ENCODE measurements around the gene CYTH4. TPM values are rescaled to one million over a fixed set of nuclear protein-coding genes. Genes with fewer than 3 reads are reported as not detected.

Gene CYTH4
- total RNA-seq, 1 experiment from 2014 or later, result not detected

DNA sequence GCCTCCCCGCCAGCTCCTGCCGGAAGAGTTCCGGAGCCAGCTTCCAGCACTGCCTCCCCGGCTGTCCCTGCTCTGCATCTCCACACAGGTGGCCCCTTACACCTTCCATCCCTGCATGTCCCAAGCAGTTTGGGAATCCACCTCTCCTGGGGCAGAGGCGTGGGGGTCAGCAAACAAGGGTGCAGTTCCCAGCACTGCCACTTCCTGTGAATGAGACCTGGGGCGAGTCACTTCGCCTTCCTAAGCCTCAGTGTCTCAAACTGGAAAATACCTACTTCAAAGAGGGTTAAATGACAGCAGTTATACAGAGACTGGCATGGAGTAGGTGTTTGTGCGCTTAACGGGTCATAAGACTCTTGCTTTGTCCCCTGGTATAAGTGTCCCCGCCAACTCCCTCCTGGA, 5.2 kb downstream of the CYTH4 start:
- TF ChIP-seq, protein P1, sequence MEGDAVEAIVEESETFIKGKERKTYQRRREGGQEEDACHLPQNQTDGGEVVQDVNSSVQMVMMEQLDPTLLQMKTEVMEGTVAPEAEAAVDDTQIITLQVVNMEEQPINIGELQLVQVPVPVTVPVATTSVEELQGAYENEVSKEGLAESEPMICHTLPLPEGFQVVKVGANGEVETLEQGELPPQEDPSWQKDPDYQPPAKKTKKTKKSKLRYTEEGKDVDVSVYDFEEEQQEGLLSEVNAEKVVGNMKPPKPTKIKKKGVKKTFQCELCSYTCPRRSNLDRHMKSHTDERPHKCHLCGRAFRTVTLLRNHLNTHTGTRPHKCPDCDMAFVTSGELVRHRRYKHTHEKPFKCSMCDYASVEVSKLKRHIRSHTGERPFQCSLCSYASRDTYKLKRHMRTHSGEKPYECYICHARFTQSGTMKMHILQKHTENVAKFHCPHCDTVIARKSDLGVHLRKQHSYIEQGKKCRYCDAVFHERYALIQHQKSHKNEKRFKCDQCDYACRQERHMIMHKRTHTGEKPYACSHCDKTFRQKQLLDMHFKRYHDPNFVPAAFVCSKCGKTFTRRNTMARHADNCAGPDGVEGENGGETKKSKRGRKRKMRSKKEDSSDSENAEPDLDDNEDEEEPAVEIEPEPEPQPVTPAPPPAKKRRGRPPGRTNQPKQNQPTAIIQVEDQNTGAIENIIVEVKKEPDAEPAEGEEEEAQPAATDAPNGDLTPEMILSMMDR (IDR thresholded peaks at IDR 0.05; ENCODE audit: unreplicated experiment), result no peak
- DNase-seq (ENCODE audit: unreplicated experiment), result no peak
- Mint-ChIP-seq H3K9me3 (ENCODE audit: unreplicated experiment) (no peaks in the 10 kb centered on the region), H3K27me3 (ENCODE audit: insufficient read depth, unreplicated experiment) (peaks cover 24% of the 10 kb centered on the region), H3K4me1 (ENCODE audit: insufficient read depth, unreplicated experiment) (peaks cover 4% of the 10 kb centered on the region), H3K27ac (ENCODE audit: low read depth, unreplicated experiment) (no peak overlapping the region), H3K4me3 (ENCODE audit: unreplicated experiment) (no peak overlapping the region), H3K36me3 (ENCODE audit: insufficient read depth, unreplicated experiment) (peaks cover 2% of the 10 kb centered on the region)
- POLR2A ChIA-PET, result no interaction called here
- intact Hi-C loops (cut with micrococcal nuclease), result no loop called here
- CTCF ChIA-PET, result interaction anchor here (0.9 to 2.0 kb wide), 3 partner anchors 27 to 170 kb away, joined by 4 to 8 read pairs (median 4); no protein-coding TSS in a partner anchor
- no TSS peak for BruUV-seq (replicated peaks)

GRCh38 chr22:37288521-37288920, 6.2 kb downstream of the CYTH4 start:
- BruUV-seq (replicated peaks), result no TSS peak
- H3K4me1 Mint-ChIP-seq (ENCODE audit: insufficient read depth, unreplicated experiment), result no peaks in the 10 kb centered on the region
- no peak overlapping the region for H3K27ac Mint-ChIP-seq (ENCODE audit: low read depth, unreplicated experiment)
- no peak overlapping the region for H3K4me3 Mint-ChIP-seq (ENCODE audit: unreplicated experiment)
- intact Hi-C loops (cut with micrococcal nuclease), result no loop called here
- no peaks in the 10 kb centered on the region for H3K36me3 Mint-ChIP-seq (ENCODE audit: insufficient read depth, unreplicated experiment)
- peaks cover 18% of the 10 kb centered on the region for H3K27me3 Mint-ChIP-seq (ENCODE audit: insufficient read depth, unreplicated experiment)
- DNase-seq (ENCODE audit: unreplicated experiment), result no peak
- POLR2A ChIA-PET, result no interaction called here
- no peaks in the 10 kb centered on the region for H3K9me3 Mint-ChIP-seq (ENCODE audit: unreplicated experiment)
- CTCF ChIA-PET, result no interaction called here
- TF ChIP-seq, protein P1 (IDR thresholded peaks at IDR 0.05; ENCODE audit: unreplicated experiment), result no peak

GRCh38 chr22:37289156-37289735, 6.9 kb downstream of the CYTH4 start:
- ChIA-PET POLR2A (no interaction called here), CTCF (interaction anchor here (0.9 kb wide), 1 partner anchor 11 kb away, joined by 3 read pairs; no protein-coding TSS in a partner anchor)
- Mint-ChIP-seq H3K36me3 (ENCODE audit: insufficient read depth, unreplicated experiment) (no peaks in the 10 kb centered on the region), H3K9me3 (ENCODE audit: unreplicated experiment) (no peaks in the 10 kb centered on the region), H3K27ac (ENCODE audit: low read depth, unreplicated experiment) (no peak overlapping the region), H3K4me3 (ENCODE audit: unreplicated experiment) (no peak overlapping the region), H3K27me3 (ENCODE audit: insufficient read depth, unreplicated experiment) (peaks cover 18% of the 10 kb centered on the region), H3K4me1 (ENCODE audit: insufficient read depth, unreplicated experiment) (no peaks in the 10 kb centered on the region)
- intact Hi-C loops (cut with micrococcal nuclease), result no loop called here
- BruUV-seq (replicated peaks), result no TSS peak
- TF ChIP-seq, protein P1 (IDR thresholded peaks at IDR 0.05; ENCODE audit: unreplicated experiment), result no peak
- no peak for DNase-seq (ENCODE audit: unreplicated experiment)

GRCh38 chr22:37290737-37291136, 8.4 kb downstream of the CYTH4 start:
- DNase-seq (ENCODE audit: unreplicated experiment), result no peak
- peaks cover 5% of the 10 kb centered on the region for H3K4me1 Mint-ChIP-seq (ENCODE audit: insufficient read depth, unreplicated experiment)
- no peak overlapping the region for H3K27ac Mint-ChIP-seq (ENCODE audit: low read depth, unreplicated experiment)
- intact Hi-C loops (cut with micrococcal nuclease), result no loop called here
- CTCF ChIA-PET, result interaction anchor here (0.6 to 1.5 kb wide), 2 partner anchors 167 to 277 kb away, joined by 3 to 5 read pairs; no protein-coding TSS in a partner anchor
- TF ChIP-seq, protein P1 (IDR thresholded peaks at IDR 0.05; ENCODE audit: unreplicated experiment), result no peak
- H3K9me3 Mint-ChIP-seq (ENCODE audit: unreplicated experiment), result no peaks in the 10 kb centered on the region
- peaks cover 18% of the 10 kb centered on the region for H3K27me3 Mint-ChIP-seq (ENCODE audit: insufficient read depth, unreplicated experiment)
- POLR2A ChIA-PET, result interaction anchor here (1.6 kb wide), 1 partner anchor 14 kb away, joined by 5 read pairs; no protein-coding TSS in a partner anchor
- no TSS peak for BruUV-seq (replicated peaks)
- no peaks in the 10 kb centered on the region for H3K36me3 Mint-ChIP-seq (ENCODE audit: insufficient read depth, unreplicated experiment)
- H3K4me3 Mint-ChIP-seq (ENCODE audit: unreplicated experiment), result no peak overlapping the region
